DND-41 (cell line): ENCODE results near the gene ARL6IP4.

Experiments
- CTCF ChIP-seq: IDR thresholded peaks from 2 replicates; pipeline ENCODE4 v1.5.1; 2012; ENCODE audit warnings: borderline replicate concordance, low read length, moderate library complexity, mild to moderate bottlenecking; ENCODE audit not compliant: poor library complexity, severe bottlenecking; ENCODE audit errors: extremely low read depth
- EZH2 ChIP-seq: IDR thresholded peaks from 3 replicates; pipeline ENCODE4 v1.6.1; 2012; ENCODE audit warnings: borderline replicate concordance, low read depth, mild to moderate bottlenecking, moderate library complexity, low read length, inconsistent platforms; ENCODE audit not compliant: severe bottlenecking

GRCh38 chr12:122943196-122943595 is 37.3 kb upstream of the ARL6IP4 start:
- no peak for TF ChIP-seq CTCF
- TF ChIP-seq EZH2: no peak
